Stomach (tissue), 9 donors: ENCODE measurements around the gene SPATA2. TPM values are rescaled to one million over a fixed set of nuclear protein-coding genes. Genes with fewer than 3 reads are reported as not detected.

ENCODE experiments used
- DNase-seq, 2 donors: peaks; one replicate each; pipeline versions ENCODE4 v3.0.0 to v3.0.0-alpha.2; 2013 to 2019
- H3K27ac ChIP-seq, 5 donors: fragments of 200-600 bp in 4 of 5; sonication (generic) in 4 of 5; one replicate each; pipeline ENCODE4 v1.5.1; 2013 to 2019; ENCODE audit warnings: mild to moderate bottlenecking in 1 of 5, moderate library complexity in 1 of 5
- H3K27me3 ChIP-seq, 3 donors: fragments of 200-600 bp; sonication (generic); one replicate each; pipeline ENCODE4 v1.5.1; 2017 to 2019; ENCODE audit warnings: mixed run types in 1 of 3
- H3K36me3 ChIP-seq, 4 donors: fragments of 200-600 bp; sonication (generic); 1 replicate in 3 of 4; 2 replicates in 1 of 4; pipeline ENCODE4 v1.5.1; 2016 to 2019
- H3K4me1 ChIP-seq, 4 donors: fragments of 200-600 bp; sonication (generic); one replicate each; pipeline ENCODE4 v1.5.1; 2016 to 2019
- H3K4me3 ChIP-seq, 4 donors: fragments of 200-600 bp; sonication (generic) in 3 of 4; one replicate each; pipeline ENCODE4 v1.5.1; 2016 to 2019; ENCODE audit warnings: mild to moderate bottlenecking in 1 of 4
- H3K9me3 ChIP-seq, 4 donors: fragments of 200-600 bp; sonication (generic); one replicate each; pipeline ENCODE4 v1.5.1; 2016 to 2019
- EP300 ChIP-seq: sonication (generic); formaldehyde crosslinking; IDR thresholded peaks from one replicate; pipeline ENCODE4 v1.6.1; 2017; ENCODE audit warnings: antibody characterized with exemption
- POLR2A ChIP-seq, 4 donors: fragments of 450-650 bp; IDR thresholded peaks; one replicate each; pipeline ENCODE4 v1.6.1; 2016; ENCODE audit warnings: antibody characterized with exemption in 4 of 4, control low read depth in 2 of 4, mild to moderate bottlenecking in 1 of 4, moderate library complexity in 1 of 4
- POLR2AphosphoS5 ChIP-seq, 3 donors: sonication (generic); formaldehyde crosslinking; IDR thresholded peaks; one replicate each; pipeline ENCODE4 v1.6.1; 2016; ENCODE audit warnings: antibody characterized with exemption in 3 of 3
- WGBS, 5 donors: extraction: QIAGEN DNeasy Blood & Tissue Kit in 3 of 5; methylation state at CpG; one replicate each; pipeline versions ENCODE4 v1.1.5 to v1.1.7; 2013 to 2018; 5-methylcytosine and 5-hydroxymethylcytosine counted together
- intact Hi-C: fragments of 100-400 bp; cut with DNase I; formaldehyde crosslinking; loops from one replicate; pipeline ENCODE4 v1.15.1; 2023; ENCODE audit warnings: low total_unique reads
- polyA plus RNA-seq, 3 donors: library from polyadenylated mRNA; stranded (reverse); fragments of 200-250 nt; gene quantifications; one replicate each; pipeline ENCODE4 v1.2.3, GENCODE V29; 2013
- total RNA-seq, 5 donors: library from RNA; depleted of rRNA; stranded (reverse); fragments of >200 nt; gene quantifications; one replicate each; pipeline versions ENCODE4 v1.1.0 to v1.2.3, GENCODE V29; 2014 to 2016
- TF ChIP-seq, protein P1 (sequence below), 7 experiments: fragments of 450-650 bp in 4 of 7; fragments of 200-600 bp in 3 of 7; sonication (generic) in 3 of 7; IDR thresholded peaks; one replicate each; pipeline ENCODE4 v1.5.1; 2016 to 2019; ENCODE audit warnings: antibody characterized with exemption in 7 of 7, control low read depth in 2 of 7, mild to moderate bottlenecking in 1 of 7
- donor health status: healthy with polysubstance abuse.
- donor health status: Bipolar disorder and iron deficiency.
- donor health status: healthy.

The SPATA2 gene
- total and polyA plus RNA-seq, 8 donors = 2.6 to 14.3 (median 6.4) TPM

DNA sequence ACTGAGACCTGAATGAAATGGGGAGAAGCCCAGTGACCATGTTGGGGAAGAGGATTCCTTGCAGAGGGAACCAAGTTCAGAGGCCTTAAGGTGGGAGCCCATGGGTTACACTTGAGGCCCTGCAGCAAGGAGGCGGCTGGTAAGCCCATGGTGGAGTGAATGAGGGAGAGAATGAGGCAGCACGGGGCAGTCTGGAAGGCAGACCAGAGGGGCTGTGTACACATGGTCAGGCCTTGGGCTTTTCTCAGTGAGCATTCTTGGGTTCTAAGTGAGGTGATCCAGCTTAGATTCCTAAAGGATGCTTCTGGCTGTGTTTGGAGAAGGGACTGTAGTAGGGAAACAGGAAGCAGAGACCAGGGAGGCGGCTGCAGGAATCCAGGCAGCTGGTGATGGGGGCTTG, 39.8 kb upstream of the SPATA2 start:
- Histone ChIP-seq H3K4me1 (no peaks in the 10 kb centered on the region), H3K36me3 (peaks cover 52 to 99% (median 95%) of the 10 kb centered on the region in 4 donors), H3K27ac (no peak overlapping the region), H3K4me3 (no peak overlapping the region), H3K27me3 (no peaks in the 10 kb centered on the region), H3K9me3 (no peaks in the 10 kb centered on the region)
- no peak for DNase-seq
- TF ChIP-seq POLR2A (IDR thresholded peaks at IDR 0.05) (no peak), EP300 (no peak), POLR2AphosphoS5 (IDR thresholded peaks at IDR 0.05) (no peak)
- TF ChIP-seq, protein P1, sequence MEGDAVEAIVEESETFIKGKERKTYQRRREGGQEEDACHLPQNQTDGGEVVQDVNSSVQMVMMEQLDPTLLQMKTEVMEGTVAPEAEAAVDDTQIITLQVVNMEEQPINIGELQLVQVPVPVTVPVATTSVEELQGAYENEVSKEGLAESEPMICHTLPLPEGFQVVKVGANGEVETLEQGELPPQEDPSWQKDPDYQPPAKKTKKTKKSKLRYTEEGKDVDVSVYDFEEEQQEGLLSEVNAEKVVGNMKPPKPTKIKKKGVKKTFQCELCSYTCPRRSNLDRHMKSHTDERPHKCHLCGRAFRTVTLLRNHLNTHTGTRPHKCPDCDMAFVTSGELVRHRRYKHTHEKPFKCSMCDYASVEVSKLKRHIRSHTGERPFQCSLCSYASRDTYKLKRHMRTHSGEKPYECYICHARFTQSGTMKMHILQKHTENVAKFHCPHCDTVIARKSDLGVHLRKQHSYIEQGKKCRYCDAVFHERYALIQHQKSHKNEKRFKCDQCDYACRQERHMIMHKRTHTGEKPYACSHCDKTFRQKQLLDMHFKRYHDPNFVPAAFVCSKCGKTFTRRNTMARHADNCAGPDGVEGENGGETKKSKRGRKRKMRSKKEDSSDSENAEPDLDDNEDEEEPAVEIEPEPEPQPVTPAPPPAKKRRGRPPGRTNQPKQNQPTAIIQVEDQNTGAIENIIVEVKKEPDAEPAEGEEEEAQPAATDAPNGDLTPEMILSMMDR (IDR thresholded peaks at IDR 0.05) = no peak
- WGBS, 5 donors = 91 to 98% (median 94%) methylated on average over 3 of the region's 3 CpGs
- intact Hi-C loops = no loop called here

- Histone ChIP-seq H3K4me3 (no peak overlapping the region), H3K9me3 (no peaks in the 10 kb centered on the region), H3K4me1 (no peaks in the 10 kb centered on the region), H3K36me3 (peaks cover 71 to 98% (median 97%) of the 10 kb centered on the region in 4 donors), H3K27ac (no peak overlapping the region), H3K27me3 (no peaks in the 10 kb centered on the region)
- intact Hi-C loops = no loop called here
- TF ChIP-seq POLR2A (IDR thresholded peaks at IDR 0.05) (no peak), EP300 (no peak), POLR2AphosphoS5 (IDR thresholded peaks at IDR 0.05) (no peak)
- TF ChIP-seq, protein P1 (IDR thresholded peaks at IDR 0.05) = no peak
- WGBS, 5 donors = 85 to 93% (median 87%) methylated on average over 4 of the region's 4 CpGs
- no peak for DNase-seq
These were observed 35.8 kb upstream of the SPATA2 start for GRCh38 chr20:49951151-49951550.

- Histone ChIP-seq H3K27ac (peak overlapping the region in 1 of 5 donors; percentile 23), H3K9me3 (no peaks in the 10 kb centered on the region), H3K27me3 (no peaks in the 10 kb centered on the region), H3K4me3 (no peak overlapping the region), H3K4me1 (peaks cover 0 to 10% (median 0%) of the 10 kb centered on the region in 4 donors), H3K36me3 (peaks cover 84 to 98% (median 97%) of the 10 kb centered on the region in 4 donors)
- 86 to 90% (median 88%) methylated on average over 11 of the region's 11 CpGs for WGBS, 5 donors
- no peak for DNase-seq
- TF ChIP-seq POLR2AphosphoS5 (IDR thresholded peaks at IDR 0.05) (no peak), EP300 (no peak)
- intact Hi-C loops = no loop called here
These were observed 33.6 kb upstream of the SPATA2 start for GRCh38 chr20:49948809-49949507.

GRCh38 chr20:49948178-49948577, 32.8 kb upstream of the SPATA2 start:
- no peaks in the 10 kb centered on the region for H3K9me3 ChIP-seq
- H3K4me3 ChIP-seq = no peak overlapping the region
- peaks cover 79 to 97% (median 94%) of the 10 kb centered on the region in 4 donors for H3K36me3 ChIP-seq
- peaks cover 0 to 18% (median 2%) of the 10 kb centered on the region in 4 donors for H3K4me1 ChIP-seq
- H3K27ac ChIP-seq = peak overlapping the region in 1 of 5 donors; percentile 23
- intact Hi-C loops = no loop called here
- no peaks in the 10 kb centered on the region for H3K27me3 ChIP-seq
- TF ChIP-seq EP300 (no peak), POLR2A (IDR thresholded peaks at IDR 0.05) (no peak), POLR2AphosphoS5 (IDR thresholded peaks at IDR 0.05) (no peak)
- TF ChIP-seq, protein P1 (IDR thresholded peaks at IDR 0.05) = no peak
- 78 to 92% (median 86%) methylated on average over 3 of the region's 3 CpGs for WGBS, 5 donors
- no peak for DNase-seq
